ENCODE measurements around the gene ZSCAN5C.
"Not testable (repeated sequence)": the region's sequence is repeated elsewhere in the genome, so short reads cannot be mapped to it uniquely, and the experiment has no call there.

GRCh38 chr19:56245764-56246163, 43.7 kb downstream of the ZSCAN5C start:
- TF ChIP-seq POLR2A, CTCF (IDR thresholded peaks at IDR 0.05): not testable (repeated sequence)

All from Peyer's patch (tissue), 4 donors.